Posterior cingulate gyrus (tissue), 11 donors: ENCODE data around the gene GPATCH8.

Experiments
- DNase-seq, 10 donors: peaks; one replicate each; pipeline versions ENCODE4 v3.0.0 to v3.0.0-alpha.2; 2020 to 2021; ENCODE audit warnings: mixed read lengths in 3 of 10
- intact Hi-C: fragments of 100-400 bp; cut with DNase I; formaldehyde crosslinking; loops from one replicate; pipeline ENCODE4 v1.15.1; 2023

GPATCH8 gene

DNA sequence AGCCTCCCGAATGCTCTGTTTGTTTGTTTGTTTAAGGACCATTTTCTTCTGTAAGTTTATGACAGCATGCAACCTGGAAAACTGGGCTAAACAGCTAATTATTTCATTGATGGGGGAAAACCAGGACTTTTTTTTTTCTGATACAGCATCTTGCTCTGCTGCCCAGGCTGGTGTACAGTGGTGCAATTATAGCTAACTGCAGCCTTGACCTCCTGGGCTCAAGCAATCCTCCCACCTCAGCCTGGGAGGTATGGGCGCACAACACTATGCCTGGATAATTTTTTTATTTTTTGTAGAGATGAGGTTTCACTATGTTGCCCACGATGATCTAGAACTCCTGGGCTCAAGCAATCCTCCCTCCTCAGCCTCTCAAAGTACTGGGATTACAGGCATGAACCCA lies 37.3 kb downstream of the GPATCH8 start:
- no peak for DNase-seq
- intact Hi-C loops = no loop called here

DNA sequence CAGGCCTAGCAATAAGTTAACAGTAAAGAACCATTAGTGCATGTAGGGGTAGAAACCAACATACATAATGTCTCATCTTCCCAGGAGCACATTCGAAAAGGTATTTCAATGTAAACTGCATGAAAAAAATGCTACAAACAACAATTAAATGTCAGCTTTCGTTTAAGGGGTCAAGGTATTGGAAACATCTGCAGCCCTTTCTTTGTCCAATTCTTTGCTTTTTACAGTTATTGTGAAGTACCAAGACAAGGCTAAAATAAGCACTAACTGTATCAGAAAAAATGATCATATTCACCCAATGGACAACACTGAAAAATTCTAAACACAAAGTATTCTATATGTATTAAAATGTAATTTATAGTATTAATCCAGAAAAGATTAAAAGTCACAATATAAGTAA lies 37.9 kb downstream of the GPATCH8 start:
- intact Hi-C loops = no loop called here
- DNase-seq = no peak

GRCh38 chr17:44464037-44464436 lies 39.2 kb downstream of the GPATCH8 start:
- intact Hi-C loops = no loop called here
- DNase-seq = no peak

DNA sequence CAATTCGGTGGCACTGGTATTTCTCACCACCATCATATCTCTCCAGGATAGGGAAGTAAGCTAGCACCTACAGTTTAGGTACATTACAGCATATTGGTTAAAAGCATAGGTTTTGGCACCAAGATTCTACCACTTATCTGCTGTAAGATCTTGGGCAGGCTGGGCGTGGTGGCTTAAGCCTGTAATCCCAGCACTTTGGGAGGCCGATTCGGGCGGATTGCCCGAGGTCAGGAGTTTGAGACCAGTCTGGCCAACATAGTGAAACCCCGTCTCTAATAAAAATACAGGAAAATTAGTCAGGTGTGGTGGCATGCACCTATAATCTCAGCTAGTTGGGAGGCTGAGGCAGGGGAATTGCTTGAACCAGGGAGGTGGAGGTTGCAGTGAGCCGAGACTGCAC lies 51.4 kb downstream of the GPATCH8 start:
- intact Hi-C loops = no loop called here
- peak in 1 of 10 donors; percentile 56 for DNase-seq

DNA sequence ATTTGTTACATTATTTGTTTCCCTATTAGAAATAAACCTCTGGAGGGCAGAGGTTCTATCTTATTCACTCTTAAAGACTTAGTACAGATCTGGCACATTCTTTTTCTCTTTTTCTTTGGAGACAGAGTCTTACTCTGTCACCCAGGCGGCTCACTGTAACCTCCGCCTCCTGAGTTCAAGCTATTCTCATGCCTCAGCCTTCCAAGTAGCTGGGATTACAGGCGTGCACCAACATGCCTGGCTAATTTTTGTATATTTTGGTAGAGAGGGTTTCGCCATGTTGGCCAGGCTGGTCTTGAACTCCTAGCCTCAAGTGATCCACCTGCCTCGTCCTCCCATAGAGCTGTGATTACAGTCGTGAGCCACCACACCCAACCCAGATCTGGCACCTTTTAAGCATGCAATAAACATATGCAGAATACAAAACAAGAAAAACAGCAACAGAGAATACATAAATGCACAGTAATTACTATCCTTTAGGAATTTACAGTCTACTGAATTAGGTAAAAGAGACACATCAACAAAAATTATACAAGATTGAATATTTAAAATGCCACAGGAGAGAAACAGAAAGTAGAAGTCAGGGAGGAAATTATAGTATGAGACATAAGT lies 52.1 kb downstream of the GPATCH8 start:
- intact Hi-C loops = no loop called here
- DNase-seq = no peak

DNA sequence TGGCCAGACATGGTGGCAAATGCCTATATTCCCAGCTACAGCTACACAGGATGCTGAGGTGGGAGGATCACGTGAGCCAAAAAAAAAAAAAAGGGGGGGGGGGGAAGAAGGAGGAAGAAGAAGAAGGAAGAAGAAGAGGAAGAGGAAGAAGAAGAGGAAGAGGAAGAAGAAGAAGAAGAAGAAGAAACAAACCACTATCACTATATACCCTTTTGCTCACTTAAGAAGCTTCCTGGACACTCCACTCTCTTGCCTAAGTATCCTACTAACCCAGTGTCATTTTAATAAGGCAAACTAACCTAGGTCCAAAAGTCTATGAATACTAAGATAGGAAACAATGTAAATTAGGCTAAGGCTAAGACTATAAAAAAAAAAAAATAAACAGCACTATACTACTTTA lies 54.8 kb downstream of the GPATCH8 start:
- intact Hi-C loops = no loop called here
- DNase-seq = no peak

DNA sequence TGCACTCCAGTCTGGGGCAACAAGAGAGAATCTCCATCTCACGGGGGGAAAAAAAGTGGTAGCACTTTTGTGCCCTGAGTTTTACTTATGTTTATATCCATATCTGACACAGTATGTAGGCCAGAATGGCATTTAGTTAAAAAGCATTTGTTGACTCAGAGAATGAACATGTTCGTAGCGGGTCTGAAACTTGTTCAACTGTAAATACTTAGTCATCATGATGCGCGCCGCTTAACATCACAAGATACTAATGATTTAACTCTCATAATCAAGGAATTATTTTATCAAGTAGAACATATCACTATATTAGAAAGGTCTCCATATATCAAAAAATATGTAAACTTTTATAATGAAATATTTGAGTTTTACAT lies 58.5 kb downstream of the GPATCH8 start:
- intact Hi-C loops = loop anchor here (5.0 kb wide), 1 partner anchor 202 kb away; no protein-coding TSS in a partner anchor
- no peak for DNase-seq

DNA sequence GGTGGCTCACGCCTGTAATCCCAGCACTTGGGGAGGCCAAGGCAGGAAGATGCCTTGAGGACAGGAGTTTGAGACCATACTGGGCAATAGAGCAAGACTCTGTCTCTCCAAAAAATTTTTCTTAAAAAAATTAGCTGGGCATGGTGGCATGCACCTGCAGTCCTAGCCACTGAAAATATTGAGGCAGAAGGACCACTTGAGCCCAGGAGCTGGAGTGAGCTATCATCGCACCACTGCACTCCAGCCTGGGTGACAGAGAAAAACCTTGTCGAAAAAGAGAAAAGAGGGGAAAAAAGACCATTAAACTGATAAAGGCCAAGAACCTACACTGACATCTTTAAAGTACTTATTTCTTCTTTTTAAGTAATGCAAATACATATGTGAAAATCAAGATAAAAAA lies 60.4 kb downstream of the GPATCH8 start:
- DNase-seq = no peak

GRCh38 chr17:44439168-44439567 lies 64.0 kb downstream of the GPATCH8 start:
- intact Hi-C loops = no loop called here

More for the DNA sequence above, 60.4 kb downstream of the GPATCH8 start:
- intact Hi-C loops = loop anchor here (5.0 kb wide), 1 partner anchor 201 kb away; no protein-coding TSS in a partner anchor

DNA sequence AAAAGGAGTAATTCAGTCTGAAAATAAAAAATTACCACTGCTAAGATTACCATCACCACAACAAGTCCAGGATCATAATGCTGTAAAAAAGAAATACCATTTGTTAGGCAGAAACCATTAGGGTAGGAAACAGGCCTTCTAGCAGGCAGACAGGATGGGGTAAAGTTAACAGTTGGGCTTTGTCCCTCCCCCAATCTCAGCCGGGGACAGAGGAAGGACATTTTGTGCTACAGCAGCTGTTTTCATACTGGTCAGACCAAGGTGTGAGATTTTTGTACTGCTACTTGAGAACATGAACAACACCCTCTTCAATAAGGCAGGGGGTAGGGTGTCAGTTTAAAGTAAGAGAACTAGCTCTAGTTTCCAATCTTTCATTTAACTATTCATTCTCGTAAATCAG lies 64.6 kb downstream of the GPATCH8 start:
- intact Hi-C loops = no loop called here
- peak in 2 of 10 donors; percentile 16 to 22 for DNase-seq

More at GRCh38 chr17:44439168-44439567, 64.0 kb downstream of the GPATCH8 start:
- no peak for DNase-seq

DNA sequence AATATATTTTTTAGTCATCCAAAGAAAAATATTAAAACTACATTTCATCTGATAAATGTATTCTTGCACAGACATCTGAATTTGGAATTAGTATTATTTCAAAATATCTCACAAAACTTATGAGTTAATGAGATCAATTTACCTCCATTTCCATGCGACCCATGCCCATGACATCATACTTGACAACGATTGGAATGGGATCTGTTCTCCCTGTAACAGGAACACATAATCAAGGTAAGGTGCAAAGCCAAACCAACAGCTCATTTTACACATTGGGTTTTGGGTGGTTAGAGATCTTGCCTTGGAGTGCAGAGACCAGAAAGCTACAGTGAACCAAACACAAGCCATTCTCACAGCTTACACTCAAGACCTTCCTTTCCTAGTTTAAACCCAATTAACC lies 66.9 kb downstream of the GPATCH8 start:
- DNase-seq = no peak
- intact Hi-C loops = no loop called here

DNA sequence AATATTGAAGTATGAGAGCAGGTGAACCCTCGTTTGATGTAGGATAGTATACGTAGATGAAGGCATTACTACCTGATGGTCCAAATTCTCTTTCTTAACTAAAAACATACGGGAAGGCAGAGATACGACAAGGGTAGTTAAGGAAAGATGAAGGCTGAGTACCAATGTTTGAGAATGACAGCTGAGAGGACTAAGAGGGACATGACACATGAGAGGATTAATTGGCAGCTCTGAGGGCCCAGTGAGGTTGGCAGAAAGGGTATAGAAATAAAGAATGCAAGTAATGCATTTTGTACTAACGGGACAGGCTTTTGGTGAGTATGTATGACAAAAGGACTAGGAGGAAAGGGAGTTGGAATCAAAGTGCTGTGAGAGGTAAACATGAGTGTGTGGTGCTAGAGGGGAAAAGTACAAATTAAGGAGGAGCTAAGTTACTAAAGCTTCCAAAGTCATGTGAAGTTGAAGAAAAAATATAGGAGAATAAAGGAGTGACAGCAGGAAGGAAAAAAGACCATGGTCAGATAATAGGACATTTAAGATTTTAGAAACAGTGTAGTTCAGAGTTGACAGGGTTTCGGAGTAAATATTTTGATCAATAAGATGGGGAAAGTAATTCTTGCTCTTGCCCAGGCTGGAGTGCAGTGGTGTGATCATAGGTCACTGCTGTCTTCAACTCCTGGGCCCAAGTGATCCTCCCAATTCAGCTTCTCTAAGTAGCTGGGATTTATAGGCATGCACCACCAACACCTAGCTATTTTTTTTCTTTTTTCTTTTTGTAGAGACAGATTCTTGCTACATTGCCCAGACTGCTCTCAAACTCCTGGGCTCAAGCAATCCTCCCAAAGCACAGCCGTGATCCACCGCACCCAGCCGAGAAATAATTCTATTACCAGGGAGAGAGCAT lies 70.7 kb downstream of the GPATCH8 start:
- intact Hi-C loops = no loop called here
- DNase-seq = no peak

- intact Hi-C loops = no loop called here
- no peak for DNase-seq
Observed at GRCh38 chr17:44424828-44425461, 78.3 kb downstream of the GPATCH8 start.

- intact Hi-C loops = no loop called here
- no peak for DNase-seq
Observed at GRCh38 chr17:44417553-44417952, 85.7 kb downstream of the GPATCH8 start.

GRCh38 chr17:44416558-44417289 lies 86.5 kb downstream of the GPATCH8 start:
- intact Hi-C loops = no loop called here
- no peak for DNase-seq

DNA sequence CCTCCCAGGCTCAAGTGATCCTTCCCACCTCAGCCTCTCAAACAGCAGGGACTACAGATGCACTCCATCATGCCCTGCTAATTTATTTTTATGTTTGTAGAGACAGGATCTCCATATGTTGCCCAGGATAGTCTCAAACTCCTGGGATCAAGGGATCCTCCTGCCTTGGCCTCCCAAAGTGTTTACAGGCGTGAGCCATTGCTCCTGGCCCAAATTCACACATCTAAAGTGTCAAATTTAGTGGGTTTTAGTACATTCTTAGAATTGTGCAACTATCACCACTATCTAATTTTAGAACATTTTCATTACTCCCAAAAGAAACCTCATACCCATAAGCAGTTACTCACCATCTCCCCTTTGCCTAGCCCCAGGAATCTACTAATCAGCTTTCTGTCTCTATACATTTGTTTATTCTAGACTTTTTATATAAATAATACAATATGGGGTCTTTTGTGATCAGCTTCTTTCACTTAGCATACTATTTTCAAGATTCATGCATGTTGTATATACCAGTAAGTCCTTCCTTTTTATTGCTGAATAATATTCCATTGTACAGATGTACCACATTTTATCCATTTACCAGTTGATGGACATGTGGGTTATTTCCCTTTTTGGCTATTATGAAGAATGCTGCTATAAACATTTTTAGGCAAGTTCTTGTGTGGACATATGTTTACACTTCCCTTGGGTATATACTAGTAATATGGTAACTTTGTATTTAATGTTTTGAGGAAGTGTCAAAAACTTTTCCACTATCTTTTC lies 88.6 kb downstream of the GPATCH8 start:
- no peak for DNase-seq
- intact Hi-C loops = no loop called here

- intact Hi-C loops = no loop called here
- DNase-seq = no peak
Observed at GRCh38 chr17:44409309-44410028, 93.7 kb downstream of the GPATCH8 start.

GRCh38 chr17:44408786-44409185 lies 94.4 kb downstream of the GPATCH8 start:
- intact Hi-C loops = no loop called here
- no peak for DNase-seq

GRCh38 chr17:44402564-44403172 lies 100.5 kb downstream of the GPATCH8 start:
- no peak for DNase-seq
- intact Hi-C loops = no loop called here
